H4 (cell line): ENCODE results near the gene ZFP91. TPM values are rescaled to one million over a fixed set of nuclear protein-coding genes. Genes with fewer than 3 reads are reported as not detected.

Experiments used
- DNase-seq: peaks from one replicate; pipeline ENCODE4 v3.0.0-alpha.2; 2015; ENCODE audit warnings: low spot score
- total RNA-seq: library from RNA; depleted of rRNA; stranded (reverse); fragments of >200 nt; shearing (Covaris generic); gene quantifications from 2 replicates; pipeline ENCODE4 v1.2.3, GENCODE V29; 2014

ZFP91 gene
- total RNA-seq, 1 experiment from 2014 or later = 49.2 TPM

- DNase-seq = no peak
These were observed 8.1 kb downstream of the ZFP91 start for GRCh38 chr11:58586998-58587397.

DNA sequence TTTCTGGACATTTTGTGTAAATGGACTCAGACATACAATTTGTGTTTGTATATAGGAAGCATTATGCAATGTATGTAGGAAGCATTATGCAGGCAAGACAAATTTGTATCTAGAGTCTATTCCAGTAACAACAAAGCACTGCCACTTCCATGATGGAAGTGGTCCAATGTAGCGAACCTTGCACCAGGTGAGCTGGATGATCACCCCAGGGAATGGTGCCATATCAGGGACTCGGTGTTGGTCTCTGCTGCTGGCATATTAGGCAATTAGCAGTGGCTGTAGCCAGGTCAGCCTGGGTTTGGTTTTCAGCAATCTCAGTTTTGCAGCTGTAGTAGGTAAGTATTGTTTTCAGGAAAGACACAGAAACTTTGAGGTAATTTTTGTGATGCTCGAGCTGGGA, 12.8 kb downstream of the ZFP91 start:
- DNase-seq = no peak

DNA sequence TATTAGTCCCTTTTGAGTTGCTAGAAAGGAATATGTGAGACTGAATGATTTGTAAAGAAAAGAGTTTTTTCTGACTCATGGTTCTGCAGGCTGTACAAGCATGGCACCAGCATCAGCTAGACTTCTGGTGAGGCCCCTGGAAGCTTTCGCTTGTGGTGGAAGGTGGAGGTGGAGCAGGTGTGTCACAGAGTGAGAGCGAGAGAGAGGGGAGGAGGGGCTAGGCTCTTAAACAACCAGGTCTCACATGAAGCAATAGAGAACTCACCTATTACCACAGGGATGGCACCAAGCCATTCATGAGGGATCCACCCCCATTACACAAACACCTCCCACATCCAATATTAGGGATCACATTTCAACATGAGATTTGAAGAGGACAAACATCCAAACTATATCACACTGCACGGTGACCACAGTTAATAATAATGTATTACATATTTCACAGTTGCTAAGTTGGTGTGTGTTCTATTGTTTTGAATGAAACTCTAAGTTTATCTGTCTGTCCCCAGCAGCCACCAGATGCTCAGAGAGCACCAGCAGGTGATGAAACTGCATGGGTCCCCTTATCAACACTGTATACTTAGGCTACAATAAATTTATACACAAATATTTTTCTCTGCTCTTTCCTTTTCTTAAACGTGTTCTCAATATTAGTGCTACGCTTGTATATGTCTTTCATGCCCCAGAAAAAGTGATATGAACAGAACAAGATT, 14.1 kb downstream of the ZFP91 start:
- no peak for DNase-seq

DNA sequence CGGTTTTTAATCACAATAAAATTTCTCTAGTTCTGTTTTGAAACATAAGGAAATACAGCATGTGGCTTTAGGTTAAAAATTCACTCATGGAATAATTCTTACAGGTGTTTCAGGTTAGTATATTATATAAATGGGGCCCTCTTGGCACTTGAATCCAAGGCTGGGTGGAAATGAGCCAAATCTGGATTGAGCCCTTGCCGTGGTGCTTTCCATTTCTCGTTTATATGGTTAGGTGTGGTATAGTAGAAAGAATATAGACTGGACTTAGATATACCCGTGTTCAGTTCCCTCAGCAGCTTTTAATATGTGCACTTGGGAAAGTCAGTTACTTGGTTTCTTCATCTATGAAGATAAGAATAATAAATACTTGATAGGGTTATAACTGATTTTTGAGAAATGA, 16.0 kb downstream of the ZFP91 start:
- DNase-seq = no peak

- DNase-seq = no peak
These were observed 17.8 kb downstream of the ZFP91 start for GRCh38 chr11:58596621-58597020.

GRCh38 chr11:58597486-58598144, 18.8 kb downstream of the ZFP91 start:
- DNase-seq = no peak

DNA sequence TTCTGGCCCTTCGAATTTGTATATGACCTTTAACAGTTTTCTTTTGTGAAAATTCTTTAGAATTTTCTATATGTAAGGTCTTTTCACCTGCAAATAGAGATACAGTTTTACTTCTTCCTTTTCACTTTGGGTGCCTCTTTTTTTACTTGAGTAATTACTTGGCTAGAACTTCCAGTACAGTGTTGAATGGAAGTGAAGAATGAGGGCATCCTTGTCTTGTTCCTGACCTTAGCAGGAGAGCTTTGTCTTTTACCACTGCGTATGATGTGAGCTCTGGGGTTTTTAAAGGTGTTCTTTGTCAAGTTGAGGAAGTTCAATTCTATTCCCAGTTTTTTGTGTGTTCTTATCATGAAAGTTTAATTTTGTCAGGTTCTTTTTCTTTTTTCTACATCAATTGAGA, 21.6 kb downstream of the ZFP91 start:
- no peak for DNase-seq

DNA sequence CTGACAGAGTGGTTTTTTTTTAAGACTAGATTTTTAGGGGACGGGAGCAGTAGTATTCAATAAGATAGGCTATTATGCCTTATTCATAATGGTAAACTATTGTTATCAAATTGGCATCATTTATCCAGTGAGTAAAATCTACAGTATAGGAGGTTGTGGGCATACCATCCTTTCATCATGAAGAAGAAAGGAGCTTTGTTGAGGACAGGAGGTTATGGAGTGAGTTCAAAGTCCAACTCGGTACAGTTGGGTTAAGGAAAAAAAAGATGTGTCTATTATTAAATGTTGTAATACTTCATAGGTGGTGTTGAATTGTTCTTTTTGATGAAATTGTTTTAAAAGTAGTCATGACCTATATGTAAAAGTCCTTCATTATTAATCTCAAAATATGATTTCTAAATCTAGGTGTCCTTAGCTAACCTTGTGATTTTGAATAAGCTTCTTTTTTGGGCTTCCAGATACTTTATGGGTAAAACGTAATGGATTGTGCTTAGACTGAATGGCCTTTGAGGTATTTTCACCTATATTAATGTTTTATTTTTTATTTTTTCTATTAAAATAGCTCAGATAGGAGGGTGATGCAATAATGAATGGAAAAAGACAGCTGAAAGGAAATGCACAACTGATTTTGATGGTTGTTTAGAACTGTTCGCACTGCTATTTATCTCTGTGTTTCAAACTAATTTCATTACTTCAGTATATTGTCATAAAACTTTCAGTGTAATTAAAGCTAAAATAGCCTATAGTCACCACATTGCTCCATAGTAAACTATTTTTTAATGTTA, 28.3 kb downstream of the ZFP91 start:
- no peak for DNase-seq

DNA sequence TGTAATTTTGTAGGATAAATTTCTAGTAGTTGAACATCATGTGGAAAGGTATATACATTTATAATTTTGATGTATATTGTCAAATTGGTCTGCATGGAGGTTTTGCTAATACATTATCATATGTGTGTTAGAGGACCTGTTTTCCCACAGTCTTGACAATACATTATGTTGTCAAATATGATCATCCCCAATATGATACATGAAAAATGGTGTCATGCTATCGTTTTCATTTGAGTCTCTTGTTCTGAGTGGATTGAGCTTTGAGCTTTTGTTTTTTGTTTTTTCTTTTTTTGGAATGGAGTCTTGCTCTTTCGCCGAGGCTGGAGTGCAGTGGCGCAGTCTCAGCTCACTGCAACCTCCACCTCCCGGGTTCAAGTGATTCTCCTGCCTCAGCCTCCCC, 29.5 kb downstream of the ZFP91 start:
- no peak for DNase-seq

GRCh38 chr11:58609723-58610122, 30.9 kb downstream of the ZFP91 start:
- no peak for DNase-seq

DNA sequence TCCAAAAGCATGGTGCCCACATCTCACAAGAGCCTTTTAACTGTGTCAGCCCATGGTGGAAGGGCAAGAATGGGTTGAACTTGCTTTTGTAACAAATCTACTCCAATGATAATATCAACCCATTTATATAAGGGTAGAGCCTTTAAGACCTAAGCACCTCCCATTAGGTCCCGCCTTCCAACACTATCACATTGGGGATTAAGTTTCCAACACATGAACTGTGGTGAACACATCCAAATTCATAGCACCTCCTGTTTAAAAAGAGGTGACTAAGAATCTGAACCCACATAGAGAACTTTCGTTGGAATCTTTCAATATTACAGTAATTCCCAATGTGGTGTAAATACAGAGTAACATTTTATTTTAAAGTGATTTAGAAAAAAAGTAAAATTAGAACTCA, 34.4 kb downstream of the ZFP91 start:
- DNase-seq = no peak

GRCh38 chr11:58615559-58615958, 36.7 kb downstream of the ZFP91 start:
- DNase-seq = no peak

- peak; percentile 88 for DNase-seq
These were observed 37.7 kb downstream of the ZFP91 start for GRCh38 chr11:58616594-58616993.

DNA sequence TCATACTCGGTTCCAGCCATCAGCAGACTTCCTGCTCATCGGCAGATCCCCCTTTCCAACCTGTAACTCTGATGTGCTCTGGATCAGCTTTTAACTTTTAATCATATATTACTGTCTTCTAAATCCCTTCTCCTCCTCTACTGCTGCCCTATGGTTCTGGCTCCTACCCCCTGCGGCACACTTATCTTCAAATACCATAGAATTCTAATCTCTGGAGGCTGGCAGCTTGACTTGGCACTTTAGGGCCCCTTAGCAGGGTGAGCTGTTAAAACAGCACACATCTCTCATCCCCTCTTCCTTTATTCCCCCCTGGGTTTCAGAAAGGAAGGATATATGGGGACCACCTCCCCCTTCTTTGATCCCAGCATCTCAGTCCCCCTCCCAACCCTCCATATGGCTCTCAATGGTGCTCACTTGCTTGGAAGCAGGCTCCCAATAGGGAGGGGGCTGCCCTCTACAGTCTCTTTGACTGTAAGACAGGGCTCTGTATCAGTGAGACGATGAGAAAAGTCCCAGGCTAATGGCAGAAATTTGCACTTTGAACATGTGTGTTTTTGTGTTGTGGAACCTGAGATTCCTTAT, 39.2 kb downstream of the ZFP91 start:
- DNase-seq = no peak

- no peak for DNase-seq
These were observed 42.9 kb downstream of the ZFP91 start for GRCh38 chr11:58621586-58622262.

DNA sequence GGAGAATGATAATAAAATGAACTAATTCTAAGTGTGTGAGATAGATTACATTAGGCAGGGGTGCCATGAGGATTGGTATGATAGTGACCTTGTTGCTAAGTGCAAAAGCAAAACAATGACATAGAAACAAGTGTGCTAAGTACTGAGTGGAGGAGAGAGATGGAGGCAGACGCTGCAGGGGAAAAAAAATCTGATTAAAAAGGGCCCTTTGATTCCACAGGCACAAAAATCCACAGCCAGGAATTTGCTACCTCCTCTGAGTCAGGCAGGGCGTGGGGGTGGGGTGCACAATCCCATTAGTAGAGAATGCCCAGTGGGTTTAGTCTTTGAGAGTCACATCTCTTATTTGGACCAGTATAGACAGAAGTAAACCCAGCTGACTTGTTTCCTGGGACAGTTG, 43.5 kb downstream of the ZFP91 start, which contains the start of gene CNTF:
CNTF (plus strand) TSS at position 322 of the 400 bp plus-strand sequence. CDS start 88 bp downstream, outside the sequence.
- DNase-seq = no peak

- DNase-seq = no peak
These were observed 46.2 kb downstream of the ZFP91 start for GRCh38 chr11:58625086-58625485.

DNA sequence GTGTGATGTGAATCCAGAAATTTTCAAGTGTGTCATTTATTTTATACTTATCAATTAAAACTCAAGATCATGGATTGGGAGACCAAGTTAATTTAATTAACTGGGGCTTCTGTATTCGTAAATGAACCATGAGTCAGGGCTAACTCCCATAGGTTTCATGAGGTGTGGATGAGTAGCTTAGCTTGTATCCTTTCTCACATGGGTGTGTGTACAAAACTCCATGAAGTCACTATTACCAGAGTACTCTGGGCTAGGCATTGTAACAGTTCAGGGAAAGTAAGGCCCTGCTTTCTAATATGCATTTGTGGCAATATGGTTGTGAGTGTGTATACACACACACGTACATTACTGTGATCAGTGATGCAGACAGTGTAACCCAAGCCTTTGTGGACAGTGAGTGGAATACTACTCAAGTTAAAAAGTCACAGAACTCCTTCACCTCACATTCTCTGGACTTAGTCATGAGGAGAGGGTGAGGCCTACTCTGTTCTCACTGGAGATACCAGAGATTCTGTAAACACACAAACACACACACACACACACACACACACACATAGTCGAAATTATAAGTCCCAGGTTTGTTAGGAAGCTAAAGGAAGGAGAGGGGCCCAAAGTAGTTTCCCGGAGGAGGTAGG, 47.1 kb downstream of the ZFP91 start:
- no peak for DNase-seq

GRCh38 chr11:58626934-58627483, 48.1 kb downstream of the ZFP91 start:
- DNase-seq = no peak

GRCh38 chr11:58628446-58628845, 49.6 kb downstream of the ZFP91 start:
- no peak for DNase-seq

GRCh38 chr11:58629857-58630256, 51.0 kb downstream of the ZFP91 start:
- peak; percentile 29 for DNase-seq
